D721Med (cell line): Measurements from ENCODE around the gene RIMS4.

Experiments
- DNase-seq: peaks from one replicate; pipeline ENCODE4 v3.0.0; 2011; ENCODE audit warnings: low spot score; ENCODE audit not compliant: insufficient read length
- FAIRE-seq: peaks from 2 replicates; lab custom pipeline; 2011; peaks lifted over from hg19 to GRCh38; lab: Jason Lieb, UNC
- CTCF ChIP-seq: IDR thresholded peaks from 2 replicates; pipeline ENCODE4 v1.5.1; 2012; ENCODE audit warnings: mild to moderate bottlenecking, control low read depth; ENCODE audit not compliant: insufficient read depth; ENCODE audit errors: missing control alignments

RIMS4 gene

GRCh38 chr20:44702776-44703175, 107.6 kb downstream of the RIMS4 start:
- no peak for FAIRE-seq
- TF ChIP-seq CTCF = no peak
- DNase-seq = no peak

- no peak for FAIRE-seq
- no peak for DNase-seq
- no peak for TF ChIP-seq CTCF
Measured at GRCh38 chr20:44701858-44702256, 108.5 kb downstream of the RIMS4 start.
